Hypothalamus (tissue), 51 donors: Measurements from ENCODE around the gene NSFL1C.

Source experiments
- DNase-seq, 51 donors: peaks; one replicate each; lab custom pipeline; 2025; lab: John Stamatoyannopoulos, UW

The NSFL1C gene

GRCh38 chr20:1463971-1464570, 2.6 kb downstream of the NSFL1C start:
- DNase-seq = no peak

GRCh38 chr20:1462834-1463233, 3.8 kb downstream of the NSFL1C start:
- no peak for DNase-seq

GRCh38 chr20:1462001-1462400, 4.6 kb downstream of the NSFL1C start:
- DNase-seq = no peak

- no peak for DNase-seq
Measured at GRCh38 chr20:1460275-1460674, 6.4 kb downstream of the NSFL1C start.

GRCh38 chr20:1457992-1458391, 8.7 kb downstream of the NSFL1C start:
- no peak for DNase-seq

GRCh38 chr20:1456300-1456699, 10.3 kb downstream of the NSFL1C start:
- DNase-seq = no peak

GRCh38 chr20:1450926-1451491, 15.6 kb downstream of the NSFL1C start:
- no peak for DNase-seq

GRCh38 chr20:1449370-1449769, 17.3 kb downstream of the NSFL1C start:
- DNase-seq = no peak

GRCh38 chr20:1448081-1448620, 18.5 kb downstream of the NSFL1C start:
- no peak for DNase-seq

- no peak for DNase-seq
Measured at GRCh38 chr20:1446536-1446935, 20.1 kb downstream of the NSFL1C start.

GRCh38 chr20:1443085-1443484, 23.6 kb downstream of the NSFL1C start:
- DNase-seq = peak in 1 of 51 donors; percentile 17

- DNase-seq = no peak
Measured at GRCh38 chr20:1442304-1442703, 24.3 kb downstream of the NSFL1C start.

GRCh38 chr20:1441133-1441532, 25.5 kb downstream of the NSFL1C start:
- no peak for DNase-seq

- no peak for DNase-seq
Measured at GRCh38 chr20:1440024-1440423, 26.6 kb downstream of the NSFL1C start.

GRCh38 chr20:1438361-1438760, 28.3 kb downstream of the NSFL1C start:
- DNase-seq = no peak

- peak in 41 of 51 donors; percentile 4 to 80 (median 49) for DNase-seq
Measured at GRCh38 chr20:1437235-1437904, 29.3 kb downstream of the NSFL1C start.

- no peak for DNase-seq
Measured at GRCh38 chr20:1436263-1436662, 30.4 kb downstream of the NSFL1C start.

GRCh38 chr20:1435337-1435699, 31.3 kb downstream of the NSFL1C start:
- no peak for DNase-seq

GRCh38 chr20:1434571-1435336, 31.9 kb downstream of the NSFL1C start:
- peak in 3 of 51 donors; percentile 3 to 8 (median 3) for DNase-seq

- no peak for DNase-seq
Measured at GRCh38 chr20:1431158-1431557, 35.5 kb downstream of the NSFL1C start.

- no peak for DNase-seq
Measured at GRCh38 chr20:1430004-1430451, 36.6 kb downstream of the NSFL1C start.
